ENCODE results near the gene MTA3. TPM values are rescaled to one million over a fixed set of nuclear protein-coding genes. Genes with fewer than 3 reads are reported as not detected.

Gene MTA3
- total RNA-seq, 2 experiments from 2014 or later, result 27.0 to 30.9 TPM

GRCh38 chr2:42748840-42749239, 180.4 kb downstream of the MTA3 start:
- H3K9me3 Mint-ChIP-seq, result no peaks in the 10 kb centered on the region
- CTCF ChIA-PET, result no interaction called here
- no peak overlapping the region for H3K4me3 Mint-ChIP-seq
- Histone ChIP-seq H3K27ac (ENCODE audit: low read depth in 1 of 2, low read length in 2 of 2) (no peak overlapping the region), H3K27me3 (ENCODE audit: control insufficient read depth in 1 of 2, insufficient read depth in 2 of 2, low read length in 2 of 2) (no peaks in the 10 kb centered on the region), H3K4me1 (ENCODE audit: insufficient read depth, low read length) (peaks cover 4% of the 10 kb centered on the region), H3K9me3 (ENCODE audit: control insufficient read depth in 1 of 2, insufficient read depth in 1 of 2, low read length in 2 of 2) (no peaks in the 10 kb centered on the region), H3K36me3 (ENCODE audit: insufficient read depth, low read length) (peaks cover under 1% of the 10 kb centered on the region), H3K4me3 (ENCODE audit: low read length) (no peak overlapping the region)
- H3K4me1 Mint-ChIP-seq (ENCODE audit: low read depth), result peaks cover 5% of the 10 kb centered on the region
- no peak overlapping the region for H3K27ac Mint-ChIP-seq
- no peak for TF ChIP-seq CTCF (IDR thresholded peaks at IDR 0.05)
- H3K36me3 Mint-ChIP-seq (ENCODE audit: low read depth), result peaks cover 70% of the 10 kb centered on the region
- ATAC-seq (ENCODE audit: poor library complexity) (no peak), DNase-seq (no peak)
- intact Hi-C loops (cut with DNase I, micrococcal nuclease), result loop anchor here in 1 of 2 experiments (5.0 kb wide), 1 partner anchor 38 kb away; no protein-coding TSS in a partner anchor
- POLR2A ChIA-PET, result no interaction called here
- H3K27me3 Mint-ChIP-seq, result no peaks in the 10 kb centered on the region

- Mint-ChIP-seq H3K27me3 (no peaks in the 10 kb centered on the region), H3K27ac (no peak overlapping the region), H3K4me1 (ENCODE audit: low read depth) (peaks cover 5% of the 10 kb centered on the region), H3K4me3 (no peak overlapping the region), H3K36me3 (ENCODE audit: low read depth) (peaks cover 63% of the 10 kb centered on the region), H3K9me3 (no peaks in the 10 kb centered on the region)
- ChIA-PET POLR2A (no interaction called here), CTCF (no interaction called here)
- Histone ChIP-seq H3K4me1 (ENCODE audit: insufficient read depth, low read length) (peaks cover 4% of the 10 kb centered on the region), H3K9me3 (ENCODE audit: control insufficient read depth in 1 of 2, insufficient read depth in 1 of 2, low read length in 2 of 2) (no peaks in the 10 kb centered on the region), H3K27ac (ENCODE audit: low read depth in 1 of 2, low read length in 2 of 2) (no peak overlapping the region), H3K27me3 (ENCODE audit: control insufficient read depth in 1 of 2, insufficient read depth in 2 of 2, low read length in 2 of 2) (no peaks in the 10 kb centered on the region), H3K4me3 (ENCODE audit: low read length) (no peak overlapping the region), H3K36me3 (ENCODE audit: insufficient read depth, low read length) (peaks cover 9% of the 10 kb centered on the region)
- no peak for TF ChIP-seq CTCF (IDR thresholded peaks at IDR 0.05)
- no peak for ATAC-seq (ENCODE audit: poor library complexity)
- peak in 3 of 14 experiments; percentile 39 to 64 (median 57) for DNase-seq
- intact Hi-C loops (cut with DNase I, micrococcal nuclease), result no loop called here
Observed at GRCh38 chr2:42752314-42752713, 183.9 kb downstream of the MTA3 start.

GRCh38 chr2:42752816-42753813, 184.7 kb downstream of the MTA3 start:
- intact Hi-C loops (cut with DNase I, micrococcal nuclease), result no loop called here
- H3K9me3 Mint-ChIP-seq, result no peaks in the 10 kb centered on the region
- CTCF ChIA-PET, result no interaction called here
- H3K4me3 Mint-ChIP-seq, result no peak overlapping the region
- H3K4me1 ChIP-seq (ENCODE audit: insufficient read depth, low read length), result peaks cover 4% of the 10 kb centered on the region
- H3K27me3 Mint-ChIP-seq, result no peaks in the 10 kb centered on the region
- ATAC-seq (ENCODE audit: poor library complexity) (no peak), DNase-seq (peak in 2 of 14 experiments; percentile 39 to 48)
- no peak overlapping the region for H3K27ac Mint-ChIP-seq
- H3K4me1 Mint-ChIP-seq (ENCODE audit: low read depth), result peaks cover 5% of the 10 kb centered on the region
- no peaks in the 10 kb centered on the region for H3K27me3 ChIP-seq (ENCODE audit: control insufficient read depth in 1 of 2, insufficient read depth in 2 of 2, low read length in 2 of 2)
- POLR2A ChIA-PET, result no interaction called here
- H3K9me3 ChIP-seq (ENCODE audit: control insufficient read depth in 1 of 2, insufficient read depth in 1 of 2, low read length in 2 of 2), result no peaks in the 10 kb centered on the region
- no peak overlapping the region for H3K4me3 ChIP-seq (ENCODE audit: low read length)
- no peak overlapping the region for H3K27ac ChIP-seq (ENCODE audit: low read depth in 1 of 2, low read length in 2 of 2)
- peaks cover 9% of the 10 kb centered on the region for H3K36me3 ChIP-seq (ENCODE audit: insufficient read depth, low read length)
- no peak for TF ChIP-seq CTCF (IDR thresholded peaks at IDR 0.05)
- H3K36me3 Mint-ChIP-seq (ENCODE audit: low read depth), result peaks cover 64% of the 10 kb centered on the region
